Vagina (tissue), 2 donors: Measurements from ENCODE around the gene SIK2.

Experiments used
- POLR2AphosphoS5 ChIP-seq, 2 donors: sonication (generic); formaldehyde crosslinking; IDR thresholded peaks; one replicate each; pipeline ENCODE4 v1.9.0; 2017; ENCODE audit warnings: antibody characterized with exemption in 2 of 2, mild to moderate bottlenecking in 2 of 2, low read depth in 1 of 2; ENCODE audit not compliant: insufficient read depth in 1 of 2
- TF ChIP-seq, protein P1 (sequence below), 3 experiments: fragments of 450-650 bp in 2 of 3; fragments of 200-600 bp in 1 of 3; sonication (generic) in 1 of 3; IDR thresholded peaks; one replicate each; pipeline ENCODE4 v1.5.1; 2017 to 2019; ENCODE audit warnings: antibody characterized with exemption in 3 of 3, mild to moderate bottlenecking in 2 of 3, moderate library complexity in 2 of 3

DNA sequence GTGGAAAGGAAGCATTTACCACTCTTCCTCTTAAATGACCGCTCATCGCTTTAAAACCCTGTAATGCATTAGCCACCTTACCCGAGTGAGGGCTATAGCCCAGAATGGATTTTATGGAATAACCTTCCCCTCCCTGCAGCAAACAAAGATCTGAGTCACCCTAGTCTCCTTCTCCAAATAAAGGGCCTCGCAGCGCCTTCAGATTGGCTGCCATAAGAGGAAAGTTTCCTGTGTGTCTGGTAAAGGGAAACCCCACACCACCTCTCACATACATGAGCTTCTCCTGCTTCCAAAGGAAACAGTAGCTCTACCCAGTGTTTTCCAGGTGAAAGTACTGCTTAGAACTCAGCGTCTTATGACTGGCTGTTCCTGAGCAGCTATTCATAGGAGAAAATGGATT, 116.2 kb downstream of the SIK2 start:
- TF ChIP-seq, protein P1, sequence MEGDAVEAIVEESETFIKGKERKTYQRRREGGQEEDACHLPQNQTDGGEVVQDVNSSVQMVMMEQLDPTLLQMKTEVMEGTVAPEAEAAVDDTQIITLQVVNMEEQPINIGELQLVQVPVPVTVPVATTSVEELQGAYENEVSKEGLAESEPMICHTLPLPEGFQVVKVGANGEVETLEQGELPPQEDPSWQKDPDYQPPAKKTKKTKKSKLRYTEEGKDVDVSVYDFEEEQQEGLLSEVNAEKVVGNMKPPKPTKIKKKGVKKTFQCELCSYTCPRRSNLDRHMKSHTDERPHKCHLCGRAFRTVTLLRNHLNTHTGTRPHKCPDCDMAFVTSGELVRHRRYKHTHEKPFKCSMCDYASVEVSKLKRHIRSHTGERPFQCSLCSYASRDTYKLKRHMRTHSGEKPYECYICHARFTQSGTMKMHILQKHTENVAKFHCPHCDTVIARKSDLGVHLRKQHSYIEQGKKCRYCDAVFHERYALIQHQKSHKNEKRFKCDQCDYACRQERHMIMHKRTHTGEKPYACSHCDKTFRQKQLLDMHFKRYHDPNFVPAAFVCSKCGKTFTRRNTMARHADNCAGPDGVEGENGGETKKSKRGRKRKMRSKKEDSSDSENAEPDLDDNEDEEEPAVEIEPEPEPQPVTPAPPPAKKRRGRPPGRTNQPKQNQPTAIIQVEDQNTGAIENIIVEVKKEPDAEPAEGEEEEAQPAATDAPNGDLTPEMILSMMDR (IDR thresholded peaks at IDR 0.05), result no peak
- TF ChIP-seq POLR2AphosphoS5 (IDR thresholded peaks at IDR 0.05; ENCODE audit: insufficient read depth in 1 of 2, low read depth in 1 of 2), result peak in 1 of 2 donors; percentile 50
